Ecto neural progenitor cell (in vitro differentiated cells): ENCODE measurements around the gene SOX1.

Experiments
- DNase-seq: peaks from one replicate; pipeline ENCODE4 v3.0.0-alpha.2; 2018; ENCODE audit warnings: low spot score

The SOX1 gene

DNA sequence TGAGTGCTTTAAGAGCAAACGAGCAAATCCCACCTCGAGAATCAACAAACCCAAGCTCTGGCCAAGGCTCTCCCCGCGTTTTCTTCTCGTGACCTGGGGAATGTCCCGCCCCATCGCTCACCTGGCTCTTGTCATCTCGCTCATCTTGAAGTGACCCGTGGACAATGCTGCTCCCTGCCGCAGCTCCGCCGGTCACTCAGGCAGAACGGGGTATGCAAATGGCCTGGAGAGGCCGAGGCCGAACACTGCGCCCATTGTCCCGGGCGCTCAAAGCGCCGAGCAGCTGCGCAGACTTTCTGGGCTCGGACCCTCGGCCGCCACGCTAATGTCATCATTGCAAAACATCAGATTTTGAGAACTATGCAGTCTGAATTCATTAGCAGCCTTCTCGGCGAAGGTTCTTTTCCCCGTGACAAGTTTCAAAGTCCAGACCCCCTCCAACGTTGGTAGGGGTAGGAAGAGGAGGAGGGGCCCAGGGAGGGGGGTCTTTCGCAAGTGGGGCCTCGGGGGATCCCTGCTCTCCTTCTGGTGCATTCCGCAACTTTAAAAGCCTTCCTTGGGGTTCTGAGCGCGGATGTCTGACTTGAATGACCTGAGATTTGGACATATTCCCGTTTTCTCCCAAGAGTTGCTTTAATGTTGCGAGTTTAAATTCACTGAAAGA is 39.7 kb downstream of the SOX1 start:
- peak; percentile 85 for DNase-seq

DNA sequence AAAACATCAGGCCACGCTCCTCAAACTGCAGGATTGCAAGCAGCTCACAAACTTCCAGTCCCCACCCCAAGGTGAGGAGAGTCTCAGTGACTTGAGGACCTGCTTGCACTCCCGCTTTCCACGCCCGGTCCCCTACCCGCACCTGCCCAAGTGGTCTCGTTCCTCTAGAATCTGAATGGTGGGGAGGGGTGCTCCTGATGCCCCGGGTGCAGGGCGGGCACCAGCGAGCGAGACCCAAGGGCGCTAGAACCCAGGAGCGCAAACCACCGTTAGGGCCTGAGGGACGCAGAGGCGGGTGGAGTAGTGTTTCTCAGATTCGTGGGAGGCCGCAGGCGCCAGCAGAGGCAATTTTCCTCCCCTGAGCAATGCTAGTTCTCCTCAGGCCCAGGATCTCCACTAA is 40.3 kb downstream of the SOX1 start:
- DNase-seq, result peak; percentile 53

GRCh38 chr13:112110479-112110878 is 43.5 kb downstream of the SOX1 start:
- DNase-seq, result no peak

- DNase-seq, result no peak
These were observed 44.4 kb downstream of the SOX1 start for GRCh38 chr13:112111239-112111857.

- peak; percentile 38 for DNase-seq
These were observed 45.8 kb downstream of the SOX1 start for GRCh38 chr13:112112534-112113276.

GRCh38 chr13:112113348-112113747 is 46.4 kb downstream of the SOX1 start:
- DNase-seq, result no peak

- DNase-seq, result no peak
These were observed 46.9 kb downstream of the SOX1 start for GRCh38 chr13:112113851-112114250.

DNA sequence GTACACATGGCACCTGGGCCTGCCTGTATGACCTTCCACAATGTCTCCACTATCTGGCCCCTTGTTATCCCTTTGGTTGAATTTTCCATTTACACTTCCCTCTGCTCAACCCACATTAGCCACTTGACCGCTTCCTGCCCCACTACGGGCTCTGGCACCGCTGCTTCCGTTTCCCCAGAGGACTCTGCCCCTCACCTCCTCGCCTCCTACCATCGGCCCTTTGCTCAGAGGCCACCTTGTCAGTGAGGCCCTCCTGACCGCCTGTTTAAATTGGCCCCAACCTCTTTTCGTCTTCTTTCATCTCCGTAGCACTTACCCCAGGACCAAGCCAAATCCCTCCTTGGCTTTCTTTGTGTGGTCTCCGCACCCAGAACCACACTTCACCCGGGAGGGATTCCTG is 47.4 kb downstream of the SOX1 start:
- no peak for DNase-seq

DNA sequence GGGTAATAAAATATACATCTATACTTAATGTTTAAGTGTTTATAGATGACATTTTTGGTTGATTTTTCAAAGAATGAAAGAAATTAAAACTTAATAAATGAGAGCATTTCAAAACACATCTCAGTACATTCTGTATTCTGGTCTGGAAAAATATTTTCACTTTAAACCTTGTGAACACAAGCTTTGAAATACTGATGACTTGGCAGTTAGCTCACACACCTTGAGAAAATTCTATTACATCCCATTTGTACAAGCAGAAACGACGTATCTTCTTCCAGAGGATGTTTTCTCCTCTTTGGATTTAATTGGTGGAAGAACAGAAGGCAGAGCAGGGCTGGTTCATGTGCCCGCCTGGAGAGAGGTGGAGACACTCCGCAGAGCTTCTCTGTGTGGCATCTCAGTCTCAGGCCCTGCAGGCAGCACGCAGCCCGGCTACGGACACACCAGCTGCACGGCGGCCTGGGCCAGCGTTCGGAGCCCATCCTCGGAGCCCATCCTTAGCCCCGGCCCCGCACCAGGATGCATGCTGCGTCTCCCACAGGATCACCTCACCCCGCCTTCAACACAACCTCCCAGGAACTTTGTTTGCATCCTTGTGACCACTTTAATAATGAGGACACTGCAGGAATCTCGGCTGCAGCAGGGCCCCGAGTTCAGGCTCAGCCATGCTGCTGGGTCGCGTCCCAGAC is 48.6 kb downstream of the SOX1 start:
- no peak for DNase-seq

DNA sequence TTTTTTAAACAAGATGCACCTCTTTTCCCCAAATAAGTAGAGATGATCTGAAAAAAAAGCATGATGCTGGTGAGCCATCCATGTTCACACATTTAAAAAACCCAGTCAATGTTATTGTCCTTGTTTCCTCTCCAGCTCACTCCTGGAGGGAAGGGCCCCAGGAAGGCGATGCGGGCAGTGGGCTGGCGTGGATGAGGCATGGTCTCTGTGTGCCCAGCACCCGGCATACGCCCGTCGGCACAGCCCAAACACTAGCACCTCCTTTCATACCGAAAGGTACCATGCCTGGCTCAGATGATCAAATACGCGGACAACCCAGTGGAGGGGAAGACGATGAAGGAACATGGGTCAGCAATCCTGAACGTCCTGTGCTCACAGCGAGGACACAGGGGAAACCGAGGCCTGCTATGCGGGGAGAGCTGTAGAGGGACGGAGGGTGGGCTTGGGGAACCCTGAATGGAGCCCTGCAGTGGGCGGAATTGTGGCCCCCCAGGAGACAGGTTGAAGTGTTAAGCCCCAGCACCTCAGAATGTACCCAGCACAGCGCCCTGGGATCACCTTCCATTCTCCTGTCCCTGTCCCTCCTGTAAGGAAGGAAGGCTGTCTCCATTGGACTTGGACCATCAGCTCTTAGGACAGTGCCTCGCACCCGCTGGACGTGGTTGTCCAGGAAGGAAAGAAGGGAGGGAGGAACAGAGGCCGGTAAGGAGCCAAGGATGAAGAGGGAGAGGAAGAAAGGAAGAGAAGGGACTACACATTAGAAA is 49.4 kb downstream of the SOX1 start:
- no peak for DNase-seq

DNA sequence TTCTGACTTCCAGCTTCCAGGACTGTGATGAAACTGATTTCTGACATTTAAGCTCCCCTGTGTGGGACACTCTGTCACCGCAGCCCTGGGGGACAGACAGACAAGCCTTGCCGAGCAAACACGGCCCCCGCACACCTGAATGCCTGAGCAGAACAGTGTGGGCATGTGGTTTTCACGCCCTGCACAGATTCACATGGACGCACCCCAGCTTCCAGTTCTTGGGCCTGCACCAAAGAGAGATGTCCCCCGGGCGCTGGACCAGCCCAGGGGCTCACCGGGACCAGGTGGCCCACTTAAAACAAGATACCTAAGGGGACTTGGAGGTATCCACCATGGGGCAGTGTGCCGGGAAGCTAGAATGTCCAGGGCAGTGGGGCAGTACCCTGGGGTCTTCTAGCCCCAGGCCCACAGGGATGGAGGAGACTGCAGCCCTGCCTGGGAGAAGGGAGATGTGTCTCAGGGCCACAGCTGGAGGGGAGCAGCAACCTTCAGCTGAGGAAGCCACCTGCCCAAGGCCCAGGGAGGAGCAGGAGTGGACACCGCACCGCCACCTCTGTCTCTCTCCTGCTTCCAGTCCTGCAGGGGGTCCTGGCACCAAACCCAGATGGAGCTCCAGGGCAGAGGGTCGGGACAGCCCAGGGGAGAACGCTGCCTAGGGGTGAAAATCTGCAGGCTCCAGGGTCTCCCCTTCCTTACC is 50.5 kb downstream of the SOX1 start:
- DNase-seq, result peak; percentile 42

DNA sequence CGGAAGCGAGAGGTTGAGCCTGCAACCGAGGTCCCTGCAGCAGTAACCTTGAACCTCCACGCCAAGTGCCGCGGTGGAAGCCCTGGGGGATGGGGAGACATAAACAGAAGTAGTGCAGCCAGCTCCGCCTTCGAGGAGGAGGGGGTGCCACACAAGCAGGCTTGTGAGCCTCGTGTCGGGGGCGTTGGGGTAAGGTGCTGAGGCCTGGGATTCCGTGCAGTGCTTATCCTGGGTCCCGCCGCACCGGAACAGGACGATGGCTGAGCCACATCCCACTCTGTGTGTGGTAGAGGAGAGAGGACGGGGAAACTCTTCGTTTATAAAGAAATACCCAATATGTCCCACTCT is 51.0 kb downstream of the SOX1 start:
- no peak for DNase-seq

- DNase-seq, result peak; percentile 45
These were observed 51.6 kb downstream of the SOX1 start for GRCh38 chr13:112118451-112119064.

DNA sequence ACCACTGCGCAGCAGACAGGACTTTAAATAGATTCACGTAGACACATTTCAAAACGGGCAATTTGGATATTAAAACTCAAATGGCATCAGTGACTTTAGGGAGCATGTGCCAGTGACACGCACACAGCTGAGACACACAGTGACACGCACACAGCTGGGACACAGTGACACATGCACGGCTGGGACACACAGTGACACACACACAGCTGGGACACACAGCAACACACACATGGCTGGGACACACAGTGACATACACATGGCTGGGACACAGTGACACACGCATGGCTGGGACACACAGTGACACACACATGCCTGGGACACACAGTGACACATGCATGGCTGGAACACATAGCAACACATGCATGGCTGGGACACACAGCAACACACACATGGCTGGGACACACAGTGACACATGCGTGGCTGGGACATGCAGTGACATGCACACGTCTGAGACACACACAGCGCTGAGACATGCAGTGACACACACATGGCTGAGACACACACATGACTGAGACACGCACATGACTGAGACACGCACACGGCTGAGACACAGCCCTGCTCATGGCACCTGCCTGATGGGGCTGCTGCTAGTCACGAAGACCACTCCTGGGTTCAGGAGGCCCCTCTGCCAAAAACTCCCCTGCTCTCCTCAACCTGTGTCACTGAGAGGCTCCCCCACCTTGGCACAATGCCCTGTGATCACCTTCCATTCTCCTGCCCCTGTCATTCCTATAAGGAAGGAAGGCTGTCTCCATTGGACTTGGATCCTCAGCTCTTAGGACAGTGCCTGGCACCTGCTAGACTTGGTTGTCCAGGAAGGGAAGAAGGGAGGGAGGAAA is 52.5 kb downstream of the SOX1 start:
- peak; percentile 40 for DNase-seq

DNA sequence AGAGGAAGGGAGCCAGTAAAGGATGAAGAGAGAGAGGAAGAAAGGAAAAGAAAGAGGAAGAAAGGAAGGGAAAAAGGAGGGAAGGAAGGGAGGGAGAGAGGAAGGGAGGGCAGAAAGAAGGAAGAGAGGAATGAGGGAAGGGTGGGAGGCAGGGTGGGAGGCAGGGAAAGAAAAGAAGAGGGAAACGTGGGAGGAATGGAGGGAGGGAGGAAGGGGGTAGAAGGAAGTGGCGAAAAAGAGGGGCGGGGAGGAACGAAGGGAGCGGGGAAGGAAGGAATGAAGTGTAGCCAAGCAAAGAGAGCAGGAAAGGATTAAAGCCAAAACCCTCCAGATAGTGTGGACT is 53.1 kb downstream of the SOX1 start:
- no peak for DNase-seq
